GF-D8 (cell line): ENCODE measurements around the gene DCHS1.
A peak's percentile ranks its signal among the peaks of the same experiment; 100 is the strongest.

Experiments used
- DNase-seq: peaks from one replicate; lab custom pipeline; 2025; lab: John Stamatoyannopoulos, UW

DCHS1 gene

GRCh38 chr11:6646918-6647679 lies 8.5 kb downstream of the DCHS1 start:
- DNase-seq = peak; percentile 49

- peak; percentile 16 for DNase-seq
Measured at GRCh38 chr11:6646576-6646917, 9.1 kb downstream of the DCHS1 start.

- DNase-seq = peak; percentile 15
Measured at GRCh38 chr11:6646071-6646470, 9.5 kb downstream of the DCHS1 start.

- DNase-seq = no peak
Measured at GRCh38 chr11:6642957-6643356, 12.7 kb downstream of the DCHS1 start.

GRCh38 chr11:6640985-6641701 lies 14.5 kb downstream of the DCHS1 start:
- no peak for DNase-seq

- no peak for DNase-seq
Measured at GRCh38 chr11:6640036-6640984, 15.3 kb downstream of the DCHS1 start.

GRCh38 chr11:6638429-6638828 lies 17.2 kb downstream of the DCHS1 start:
- no peak for DNase-seq

GRCh38 chr11:6637871-6638270 lies 17.7 kb downstream of the DCHS1 start:
- DNase-seq = no peak

GRCh38 chr11:6636480-6636879 lies 19.1 kb downstream of the DCHS1 start:
- no peak for DNase-seq

- DNase-seq = peak; percentile 72
Measured at GRCh38 chr11:6635082-6635932, 20.3 kb downstream of the DCHS1 start.

GRCh38 chr11:6634534-6634933 lies 21.1 kb downstream of the DCHS1 start:
- DNase-seq = no peak

- no peak for DNase-seq
Measured at GRCh38 chr11:6633422-6634408, 21.9 kb downstream of the DCHS1 start.

- DNase-seq = no peak
Measured at GRCh38 chr11:6632116-6633073, 23.2 kb downstream of the DCHS1 start.

GRCh38 chr11:6631361-6631890 lies 24.2 kb downstream of the DCHS1 start:
- DNase-seq = no peak

- DNase-seq = no peak
Measured at GRCh38 chr11:6630632-6631291, 24.8 kb downstream of the DCHS1 start.

GRCh38 chr11:6629892-6630631 lies 25.5 kb downstream of the DCHS1 start:
- DNase-seq = no peak

- DNase-seq = no peak
Measured at GRCh38 chr11:6629573-6629891, 26.1 kb downstream of the DCHS1 start.

GRCh38 chr11:6628526-6628925 lies 27.1 kb downstream of the DCHS1 start:
- no peak for DNase-seq
